ENCODE data around the gene CAB39L.

The CAB39L gene

GRCh38 chr13:49271264-49271663, 172.6 kb downstream of the CAB39L start:
- DNase-seq, result no peak

GRCh38 chr13:49265822-49266221, 178.0 kb downstream of the CAB39L start:
- DNase-seq, result no peak

- DNase-seq, result no peak
Measured at GRCh38 chr13:49262634-49263033, 181.2 kb downstream of the CAB39L start.

GRCh38 chr13:49259586-49259985, 184.3 kb downstream of the CAB39L start:
- DNase-seq, result no peak

Data from DMS153 (cell line).